ENCODE results near the gene PRPF19.

The PRPF19 gene

DNA sequence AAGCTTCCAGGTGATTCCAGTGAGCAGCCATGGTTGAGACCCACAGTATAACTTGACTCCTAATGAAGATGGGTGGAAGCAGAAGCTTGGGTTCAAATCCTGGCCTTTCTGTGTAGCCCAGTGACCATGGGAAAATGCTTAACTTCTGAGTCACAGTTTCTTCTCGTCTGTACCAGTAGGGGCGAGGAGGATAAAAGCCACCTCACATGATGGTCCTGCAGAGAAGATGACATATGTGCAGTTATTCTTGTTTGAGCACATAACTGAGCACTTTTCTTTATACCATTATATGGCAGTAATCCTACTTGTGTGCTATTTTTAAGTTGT is 12.5 kb upstream of the PRPF19 start:
- Histone ChIP-seq H3K9me3 (ENCODE audit: control insufficient read depth in 5 of 5, low read length in 5 of 5) (no peaks in the 10 kb centered on the region), H3K27ac (ENCODE audit: low read depth, low read length) (no peak overlapping the region), H3K9ac (ENCODE audit: low read length in 5 of 5) (no peak overlapping the region), H3K4me3 (ENCODE audit: low read depth in 1 of 5, low read length in 5 of 5) (no peak overlapping the region), H3K36me3 (ENCODE audit: control insufficient read depth in 5 of 5, insufficient read depth in 5 of 5, low read length in 5 of 5) (peaks cover 0 to 41% (median 35%) of the 10 kb centered on the region in 5 donors), H3K4me1 (ENCODE audit: control insufficient read depth in 5 of 5, insufficient read depth in 5 of 5, low read length in 5 of 5) (peaks cover 7 to 51% (median 48%) of the 10 kb centered on the region in 5 donors), H3K27me3 (ENCODE audit: control insufficient read depth in 5 of 5, insufficient read depth in 4 of 5, low read length in 5 of 5) (peaks cover 0 to 4% (median 0%) of the 10 kb centered on the region in 5 donors)

DNA sequence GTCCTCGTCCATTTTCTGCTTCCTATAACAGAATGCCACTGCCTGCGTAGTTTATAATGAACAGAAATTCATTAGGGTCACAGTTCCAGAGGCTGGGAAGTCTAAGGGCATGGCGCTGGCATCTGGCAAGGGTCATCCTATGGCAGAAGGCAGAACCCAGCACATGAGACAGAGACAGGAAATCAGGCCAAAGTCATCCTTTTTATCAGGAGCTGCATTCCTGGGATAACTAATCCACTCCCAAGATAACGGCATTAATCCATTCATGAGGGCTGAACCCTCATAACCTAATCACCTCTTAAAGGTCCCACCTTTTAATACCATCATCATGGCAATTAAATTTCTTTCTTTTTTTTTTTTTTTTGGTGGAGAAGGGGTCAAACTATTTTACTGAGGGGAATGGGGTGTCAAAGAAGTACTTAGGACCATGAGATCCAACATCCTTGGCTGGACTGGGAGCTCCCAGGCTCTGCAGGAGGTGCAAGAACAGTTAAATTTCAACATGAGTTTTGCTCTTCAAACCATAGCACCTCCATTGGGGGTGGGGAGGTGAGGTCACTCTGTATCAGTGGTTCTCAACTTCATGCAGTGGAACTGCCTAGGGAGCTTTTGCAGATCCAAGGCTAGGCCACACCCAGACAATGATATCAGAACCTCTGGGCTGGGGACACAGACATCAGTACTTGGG is 12.0 kb upstream of the PRPF19 start:
- Histone ChIP-seq H3K27ac (ENCODE audit: low read depth, low read length) (no peak overlapping the region), H3K9me3 (ENCODE audit: control insufficient read depth in 5 of 5, low read length in 5 of 5) (no peaks in the 10 kb centered on the region), H3K4me1 (ENCODE audit: control insufficient read depth in 5 of 5, insufficient read depth in 5 of 5, low read length in 5 of 5) (peaks cover 7 to 51% (median 47%) of the 10 kb centered on the region in 5 donors), H3K27me3 (ENCODE audit: control insufficient read depth in 5 of 5, insufficient read depth in 4 of 5, low read length in 5 of 5) (no peaks in the 10 kb centered on the region), H3K9ac (ENCODE audit: low read length in 5 of 5) (no peak overlapping the region), H3K4me3 (ENCODE audit: low read depth in 1 of 5, low read length in 5 of 5) (no peak overlapping the region), H3K36me3 (ENCODE audit: control insufficient read depth in 5 of 5, insufficient read depth in 5 of 5, low read length in 5 of 5) (peaks cover 0 to 39% (median 35%) of the 10 kb centered on the region in 5 donors)

DNA sequence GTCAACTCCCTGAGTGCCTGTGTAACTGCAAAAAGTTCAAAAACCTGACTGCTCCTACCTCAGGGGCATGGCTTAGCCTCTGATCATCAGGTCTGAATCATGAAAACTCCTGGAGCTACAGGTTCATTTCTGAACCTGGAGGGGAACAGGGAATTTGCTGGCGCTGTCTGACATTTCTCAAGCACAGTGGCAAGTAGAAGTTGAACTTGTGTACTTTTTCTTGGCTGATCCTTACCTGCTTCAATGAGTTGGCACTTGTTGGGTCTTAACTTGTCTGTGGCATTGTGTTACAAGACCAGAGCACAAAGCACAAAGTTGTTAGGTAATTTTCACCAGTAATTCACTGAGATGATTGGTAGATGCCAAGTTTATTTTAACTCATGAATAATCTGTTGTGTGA is 10.9 kb upstream of the PRPF19 start:
- Histone ChIP-seq H3K27me3 (ENCODE audit: control insufficient read depth in 5 of 5, insufficient read depth in 4 of 5, low read length in 5 of 5) (no peaks in the 10 kb centered on the region), H3K36me3 (ENCODE audit: control insufficient read depth in 5 of 5, insufficient read depth in 5 of 5, low read length in 5 of 5) (peaks cover 0 to 28% (median 26%) of the 10 kb centered on the region in 5 donors), H3K4me1 (ENCODE audit: control insufficient read depth in 5 of 5, insufficient read depth in 5 of 5, low read length in 5 of 5) (peaks cover 11 to 62% (median 58%) of the 10 kb centered on the region in 5 donors), H3K9me3 (ENCODE audit: control insufficient read depth in 5 of 5, low read length in 5 of 5) (no peaks in the 10 kb centered on the region), H3K27ac (ENCODE audit: low read depth, low read length) (no peak overlapping the region), H3K9ac (ENCODE audit: low read length in 5 of 5) (no peak overlapping the region), H3K4me3 (ENCODE audit: low read depth in 1 of 5, low read length in 5 of 5) (no peak overlapping the region)

DNA sequence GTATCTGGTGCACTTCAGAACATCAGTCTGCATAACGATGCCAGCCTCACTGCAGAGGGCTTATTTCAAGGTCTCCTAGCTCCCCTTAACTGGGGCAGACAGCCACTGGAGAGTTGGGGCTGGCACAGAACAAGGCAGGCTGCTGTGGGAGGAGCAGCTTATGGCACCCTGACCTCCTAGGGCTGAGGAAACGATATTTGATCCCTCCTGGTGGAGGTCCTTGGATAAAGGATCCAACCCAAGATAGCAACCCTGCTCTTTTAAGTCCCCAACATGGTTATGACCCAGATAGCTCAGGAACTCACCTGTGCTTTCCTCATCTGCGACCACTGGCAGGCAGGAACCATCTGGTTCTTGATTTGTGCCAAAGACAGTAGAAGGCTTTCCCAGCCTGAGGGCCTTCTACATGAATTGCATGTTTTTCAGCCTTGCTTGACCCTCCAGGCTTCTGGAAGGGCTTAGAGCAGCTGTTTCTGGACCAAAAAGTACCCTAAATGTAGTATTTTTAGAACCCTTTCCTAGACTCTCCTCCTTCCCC is 10.4 kb upstream of the PRPF19 start:
- Histone ChIP-seq H3K4me3 (ENCODE audit: low read depth in 1 of 5, low read length in 5 of 5) (no peak overlapping the region), H3K4me1 (ENCODE audit: control insufficient read depth in 5 of 5, insufficient read depth in 5 of 5, low read length in 5 of 5) (peaks cover 11 to 63% (median 58%) of the 10 kb centered on the region in 5 donors), H3K9me3 (ENCODE audit: control insufficient read depth in 5 of 5, low read length in 5 of 5) (no peaks in the 10 kb centered on the region), H3K27me3 (ENCODE audit: control insufficient read depth in 5 of 5, insufficient read depth in 4 of 5, low read length in 5 of 5) (no peaks in the 10 kb centered on the region), H3K27ac (ENCODE audit: low read depth, low read length) (no peak overlapping the region), H3K9ac (ENCODE audit: low read length in 5 of 5) (no peak overlapping the region), H3K36me3 (ENCODE audit: control insufficient read depth in 5 of 5, insufficient read depth in 5 of 5, low read length in 5 of 5) (peaks cover 0 to 23% (median 21%) of the 10 kb centered on the region in 5 donors)

DNA sequence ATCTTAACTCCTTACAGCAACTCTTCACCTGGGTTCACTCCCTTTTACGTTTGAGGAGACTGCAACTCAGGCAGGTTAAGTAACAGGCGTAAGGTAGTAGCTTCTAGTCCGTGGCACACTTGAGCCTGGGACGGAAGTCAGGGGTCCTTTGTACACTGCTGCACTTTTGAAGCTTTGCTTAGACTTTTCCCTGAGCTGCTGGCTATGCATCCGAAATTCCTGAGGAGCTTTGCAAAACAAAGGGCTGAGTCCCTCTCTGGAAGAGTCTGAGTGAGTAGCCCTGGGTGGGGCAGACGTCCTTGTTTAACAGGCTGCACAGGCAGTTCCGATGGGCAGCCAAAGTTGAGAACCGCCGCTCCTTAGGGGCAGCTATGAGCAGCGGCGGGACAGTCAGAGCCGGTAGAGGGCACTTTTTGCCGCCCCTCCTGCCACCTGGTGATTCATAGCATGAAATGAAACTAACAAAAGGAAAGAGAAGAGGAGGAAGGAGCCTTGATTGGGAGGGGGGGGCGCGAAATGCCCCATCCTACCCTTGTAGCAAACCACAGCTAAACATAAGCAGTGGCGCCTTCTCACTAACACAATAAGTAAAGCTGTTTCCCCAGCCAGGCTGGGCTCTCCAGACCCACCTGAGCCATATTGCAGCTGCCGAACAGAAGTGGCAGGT is 9.0 kb upstream of the PRPF19 start:
- Histone ChIP-seq H3K27ac (ENCODE audit: low read depth, low read length) (no peak overlapping the region), H3K9ac (ENCODE audit: low read length in 5 of 5) (peak overlapping the region in 4 of 5 donors; percentile 79 to 96 (median 89)), H3K27me3 (ENCODE audit: control insufficient read depth in 5 of 5, insufficient read depth in 4 of 5, low read length in 5 of 5) (no peaks in the 10 kb centered on the region), H3K4me3 (ENCODE audit: low read depth in 1 of 5, low read length in 5 of 5) (peak overlapping the region; percentile 76 to 92 (median 81)), H3K9me3 (ENCODE audit: control insufficient read depth in 5 of 5, low read length in 5 of 5) (no peaks in the 10 kb centered on the region), H3K4me1 (ENCODE audit: control insufficient read depth in 5 of 5, insufficient read depth in 5 of 5, low read length in 5 of 5) (peaks cover 18 to 76% (median 69%) of the 10 kb centered on the region in 5 donors), H3K36me3 (ENCODE audit: control insufficient read depth in 5 of 5, insufficient read depth in 5 of 5, low read length in 5 of 5) (peaks cover 0 to 9% (median 8%) of the 10 kb centered on the region in 5 donors)

DNA sequence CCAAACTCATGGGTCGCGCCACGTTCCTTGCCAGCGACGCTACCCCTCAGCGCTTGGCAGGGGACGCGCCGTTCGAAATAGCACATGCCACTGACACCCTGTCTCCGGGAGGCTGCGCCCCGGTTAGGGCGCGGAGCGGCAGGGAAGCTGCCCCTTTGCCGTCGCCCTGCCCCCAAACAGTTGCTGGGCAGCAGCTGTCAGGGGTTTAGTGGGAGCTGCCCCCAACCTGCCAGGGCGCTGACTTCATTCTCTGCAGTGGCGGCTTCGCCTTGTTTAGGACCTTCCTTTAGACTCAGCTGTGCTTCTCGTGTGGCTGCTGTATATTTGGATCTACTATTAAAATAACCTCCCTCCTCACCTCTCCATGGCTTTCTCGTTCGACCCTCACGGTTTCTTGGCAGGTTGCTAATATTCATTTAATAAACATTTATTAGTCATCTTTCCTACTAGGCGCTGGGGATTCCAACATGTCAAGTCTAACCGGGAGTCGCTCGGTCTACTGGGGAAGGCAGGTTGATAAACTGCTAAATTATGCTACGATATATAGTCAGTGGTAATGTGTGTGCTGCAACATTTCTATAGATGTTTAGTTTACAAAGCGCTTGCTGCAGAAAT is 8.4 kb upstream of the PRPF19 start:
- Histone ChIP-seq H3K9ac (ENCODE audit: low read length in 5 of 5) (peak overlapping the region; percentile 79 to 96 (median 94)), H3K27me3 (ENCODE audit: control insufficient read depth in 5 of 5, insufficient read depth in 4 of 5, low read length in 5 of 5) (no peaks in the 10 kb centered on the region), H3K36me3 (ENCODE audit: control insufficient read depth in 5 of 5, insufficient read depth in 5 of 5, low read length in 5 of 5) (peaks cover 0 to 3% (median 2%) of the 10 kb centered on the region in 5 donors), H3K4me1 (ENCODE audit: control insufficient read depth in 5 of 5, insufficient read depth in 5 of 5, low read length in 5 of 5) (peaks cover 18 to 75% (median 66%) of the 10 kb centered on the region in 5 donors), H3K4me3 (ENCODE audit: low read depth in 1 of 5, low read length in 5 of 5) (peak overlapping the region; percentile 76 to 92 (median 81)), H3K9me3 (ENCODE audit: control insufficient read depth in 5 of 5, low read length in 5 of 5) (no peaks in the 10 kb centered on the region), H3K27ac (ENCODE audit: low read depth, low read length) (peak overlapping the region; percentile 94)

DNA sequence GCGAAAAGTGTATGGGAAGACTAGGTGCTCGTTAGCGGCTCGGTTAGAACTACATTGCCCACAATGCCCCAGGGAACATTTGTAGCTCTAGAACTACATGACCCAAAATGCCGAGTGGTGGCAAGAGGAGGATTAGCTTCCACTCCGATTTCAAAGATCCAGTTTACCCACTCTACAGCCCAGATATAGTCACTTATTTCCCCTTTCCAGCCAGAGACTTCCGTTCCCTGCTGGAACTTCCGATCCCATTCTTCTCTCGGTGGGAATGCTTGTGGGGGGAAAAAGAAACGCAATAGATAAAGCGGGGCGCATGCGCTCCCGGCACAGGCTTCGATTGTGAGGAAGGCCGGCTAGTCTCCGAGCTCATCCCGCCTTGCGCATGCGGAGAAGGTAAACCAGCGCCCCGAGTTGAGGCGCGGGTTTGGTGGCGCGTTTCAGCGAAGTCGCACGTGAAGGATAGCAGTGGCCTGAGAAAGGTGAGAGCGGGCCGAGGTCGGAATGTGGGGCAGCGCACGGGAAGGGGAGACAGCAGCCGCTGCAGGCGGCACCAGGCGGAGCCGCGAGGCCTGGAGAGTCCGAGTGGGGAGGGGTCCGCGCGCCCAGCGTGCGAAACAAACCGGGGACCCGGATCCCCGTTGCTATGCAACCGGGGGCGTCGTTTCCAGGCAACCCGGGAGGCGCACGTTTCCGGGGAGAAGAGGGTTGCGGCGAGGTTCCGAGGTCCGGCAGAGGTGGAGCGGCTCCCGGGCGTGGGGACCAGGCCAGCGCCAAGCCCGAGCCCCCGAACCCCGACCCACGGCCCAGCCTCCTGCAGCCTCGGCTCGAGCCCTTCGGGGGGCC is 7.6 kb upstream of the PRPF19 start, which contains the start of gene TMEM109:
TMEM109 (plus strand) TSS at position 366 of the 840 bp plus-strand sequence. CDS start 5,536 bp downstream, outside the sequence.
- H3K9me3 ChIP-seq (ENCODE audit: control insufficient read depth in 5 of 5, low read length in 5 of 5) = no peaks in the 10 kb centered on the region
- H3K27ac ChIP-seq (ENCODE audit: low read depth, low read length) = peak within 1 kb of the TSS; percentile 94
- H3K4me1 ChIP-seq (ENCODE audit: control insufficient read depth in 5 of 5, insufficient read depth in 5 of 5, low read length in 5 of 5) = peaks cover 18 to 68% (median 60%) of the 10 kb centered on the region in 5 donors
- peak within 1 kb of the TSS; percentile 79 to 96 (median 94) for H3K9ac ChIP-seq (ENCODE audit: low read length in 5 of 5)
- H3K36me3 ChIP-seq (ENCODE audit: control insufficient read depth in 5 of 5, insufficient read depth in 5 of 5, low read length in 5 of 5) = no peaks in the 10 kb centered on the region
- peak within 1 kb of the TSS; percentile 76 to 93 (median 88) for H3K4me3 ChIP-seq (ENCODE audit: low read depth in 1 of 5, low read length in 5 of 5)
- no peaks in the 10 kb centered on the region for H3K27me3 ChIP-seq (ENCODE audit: control insufficient read depth in 5 of 5, insufficient read depth in 4 of 5, low read length in 5 of 5)

DNA sequence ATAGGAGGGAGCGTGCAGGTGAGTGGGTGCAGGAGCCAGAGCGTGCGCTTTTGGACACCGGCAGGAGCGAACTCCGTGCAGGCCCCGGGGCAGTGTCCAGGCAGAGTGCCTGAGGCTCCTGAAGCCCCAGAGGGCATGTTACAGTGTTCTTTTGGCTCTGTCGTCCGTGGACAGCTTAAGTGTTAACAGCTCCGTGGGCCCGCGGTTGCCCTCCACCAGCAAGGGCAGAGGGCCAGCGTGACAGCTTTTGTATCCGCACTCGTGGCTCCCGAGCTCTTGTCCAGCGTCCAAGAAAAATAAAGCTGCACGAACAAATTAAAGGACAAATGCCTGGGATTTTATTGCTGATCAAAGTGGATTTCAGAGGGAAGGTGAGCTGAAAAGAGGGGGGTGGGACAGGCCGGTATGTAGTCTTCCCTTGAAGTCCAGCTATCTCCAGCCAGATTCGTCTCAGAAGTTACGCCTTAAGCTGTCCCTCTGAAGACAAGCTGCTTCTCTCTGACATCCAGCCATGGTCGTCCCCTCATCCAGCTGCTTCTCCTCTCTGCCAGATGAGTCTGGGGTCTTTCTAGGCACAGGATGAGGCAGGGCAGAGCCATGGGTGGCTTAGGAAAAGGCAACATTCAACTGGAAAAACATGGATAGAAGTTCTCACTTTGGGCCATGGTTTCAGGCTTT is 6.6 kb upstream of the PRPF19 start:
- H3K4me1 ChIP-seq (ENCODE audit: control insufficient read depth in 5 of 5, insufficient read depth in 5 of 5, low read length in 5 of 5) = peaks cover 18 to 65% (median 56%) of the 10 kb centered on the region in 5 donors
- H3K9me3 ChIP-seq (ENCODE audit: control insufficient read depth in 5 of 5, low read length in 5 of 5) = no peaks in the 10 kb centered on the region
- H3K36me3 ChIP-seq (ENCODE audit: control insufficient read depth in 5 of 5, insufficient read depth in 5 of 5, low read length in 5 of 5) = no peaks in the 10 kb centered on the region
- H3K27me3 ChIP-seq (ENCODE audit: control insufficient read depth in 5 of 5, insufficient read depth in 4 of 5, low read length in 5 of 5) = no peaks in the 10 kb centered on the region
- H3K27ac ChIP-seq (ENCODE audit: low read depth, low read length) = peak overlapping the region; percentile 94
- peak overlapping the region; percentile 76 to 93 (median 88) for H3K4me3 ChIP-seq (ENCODE audit: low read depth in 1 of 5, low read length in 5 of 5)
- H3K9ac ChIP-seq (ENCODE audit: low read length in 5 of 5) = peak overlapping the region; percentile 79 to 96 (median 94)
